Measurements from ENCODE around the gene THAP7.

DNA sequence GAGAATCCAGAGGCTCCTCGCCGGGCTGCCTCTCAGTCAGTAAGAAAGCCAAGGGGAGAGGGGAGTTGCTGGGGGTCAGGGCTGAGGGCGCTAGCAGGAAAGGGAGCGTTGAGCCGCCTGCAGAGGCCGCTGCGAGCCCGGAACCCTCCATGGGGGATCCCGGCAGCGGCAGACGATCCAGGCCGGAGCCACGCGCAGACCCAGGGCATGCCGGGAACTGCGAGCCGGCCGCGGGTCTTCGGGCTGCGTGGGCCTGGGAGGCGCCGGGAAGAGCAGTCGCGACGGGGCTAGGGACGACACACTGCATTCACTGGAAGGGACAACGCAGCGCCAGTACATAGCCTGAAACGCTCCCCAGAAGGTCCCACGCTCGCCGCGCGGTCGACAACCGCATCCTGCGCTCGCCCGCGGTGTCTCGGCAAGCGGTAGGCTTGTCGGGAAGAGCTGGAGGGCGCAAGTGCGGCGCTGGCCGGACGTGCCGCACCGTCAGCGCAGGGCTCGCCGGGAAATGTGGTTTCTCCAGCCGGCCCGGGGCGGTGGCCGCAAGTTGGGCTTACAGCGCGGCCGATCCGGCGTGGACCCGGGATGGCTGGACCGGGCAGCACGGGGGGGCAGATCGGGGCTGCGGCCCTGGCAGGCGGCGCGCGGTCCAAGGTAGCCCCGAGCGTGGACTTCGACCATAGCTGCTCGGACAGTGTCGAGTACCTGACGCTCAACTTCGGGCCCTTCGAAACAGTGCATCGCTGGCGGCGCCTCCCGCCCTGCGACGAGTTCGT, 19.9 kb downstream of the THAP7 start, which contains the start of gene LZTR1:
- TF ChIP-seq EP300 (IDR thresholded peaks at IDR 0.05) (no peak), POLR2A (IDR thresholded peaks at IDR 0.05) (peak; percentile 95)
- TF ChIP-seq, protein P1, sequence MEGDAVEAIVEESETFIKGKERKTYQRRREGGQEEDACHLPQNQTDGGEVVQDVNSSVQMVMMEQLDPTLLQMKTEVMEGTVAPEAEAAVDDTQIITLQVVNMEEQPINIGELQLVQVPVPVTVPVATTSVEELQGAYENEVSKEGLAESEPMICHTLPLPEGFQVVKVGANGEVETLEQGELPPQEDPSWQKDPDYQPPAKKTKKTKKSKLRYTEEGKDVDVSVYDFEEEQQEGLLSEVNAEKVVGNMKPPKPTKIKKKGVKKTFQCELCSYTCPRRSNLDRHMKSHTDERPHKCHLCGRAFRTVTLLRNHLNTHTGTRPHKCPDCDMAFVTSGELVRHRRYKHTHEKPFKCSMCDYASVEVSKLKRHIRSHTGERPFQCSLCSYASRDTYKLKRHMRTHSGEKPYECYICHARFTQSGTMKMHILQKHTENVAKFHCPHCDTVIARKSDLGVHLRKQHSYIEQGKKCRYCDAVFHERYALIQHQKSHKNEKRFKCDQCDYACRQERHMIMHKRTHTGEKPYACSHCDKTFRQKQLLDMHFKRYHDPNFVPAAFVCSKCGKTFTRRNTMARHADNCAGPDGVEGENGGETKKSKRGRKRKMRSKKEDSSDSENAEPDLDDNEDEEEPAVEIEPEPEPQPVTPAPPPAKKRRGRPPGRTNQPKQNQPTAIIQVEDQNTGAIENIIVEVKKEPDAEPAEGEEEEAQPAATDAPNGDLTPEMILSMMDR (IDR thresholded peaks at IDR 0.05), result peak; percentile 43 to 77 (median 71)
